Measurements from ENCODE around the gene MOB3B. TPM values are rescaled to one million over a fixed set of nuclear protein-coding genes. Genes with fewer than 3 reads are reported as not detected.

MOB3B gene
- total RNA-seq, 2 experiments from 2014 or later: 3.0 to 3.2 TPM

GRCh38 chr9:27563738-27564430 lies 34.3 kb upstream of the MOB3B start:
- no peaks in the 10 kb centered on the region for H3K9me3 Mint-ChIP-seq
- no peak overlapping the region for H3K4me3 Mint-ChIP-seq
- H3K27me3 Mint-ChIP-seq (ENCODE audit: low read depth): no peaks in the 10 kb centered on the region
- intact Hi-C loops (cut with micrococcal nuclease): loop anchor here (2.0 kb wide), 1 partner anchor 197 kb away; no protein-coding TSS in a partner anchor
- H3K27ac Mint-ChIP-seq: no peak overlapping the region
- H3K4me1 Mint-ChIP-seq (ENCODE audit: low read depth): peaks cover 35% of the 10 kb centered on the region
- CTCF ChIA-PET: interaction anchor here (1.0 kb wide), 1 partner anchor 231 kb away, joined by 6 read pairs; no protein-coding TSS in a partner anchor
- DNase-seq: no peak
- peaks cover 25% of the 10 kb centered on the region for H3K36me3 Mint-ChIP-seq (ENCODE audit: low read depth)

GRCh38 chr9:27561685-27562084 lies 32.1 kb upstream of the MOB3B start:
- Mint-ChIP-seq H3K27ac (no peak overlapping the region), H3K9me3 (no peaks in the 10 kb centered on the region), H3K36me3 (ENCODE audit: low read depth) (peaks cover 22% of the 10 kb centered on the region), H3K4me3 (no peak overlapping the region), H3K4me1 (ENCODE audit: low read depth) (peaks cover 28% of the 10 kb centered on the region), H3K27me3 (ENCODE audit: low read depth) (no peaks in the 10 kb centered on the region)
- DNase-seq: no peak
- CTCF ChIA-PET: interaction anchor here (1.0 to 1.8 kb wide), 3 partner anchors 13 to 32 kb away, joined by 3 to 5 read pairs (median 3); partner anchors contain the start of gene MOB3B
- intact Hi-C loops (cut with micrococcal nuclease): no loop called here

- no peak for DNase-seq
- Mint-ChIP-seq H3K36me3 (ENCODE audit: low read depth) (peaks cover 18% of the 10 kb centered on the region), H3K9me3 (no peaks in the 10 kb centered on the region), H3K4me3 (no peak overlapping the region), H3K4me1 (ENCODE audit: low read depth) (peaks cover 20% of the 10 kb centered on the region), H3K27ac (no peak overlapping the region), H3K27me3 (ENCODE audit: low read depth) (no peaks in the 10 kb centered on the region)
- intact Hi-C loops (cut with micrococcal nuclease): no loop called here
- CTCF ChIA-PET: interaction anchor here (0.7 to 1.2 kb wide), 2 partner anchors 29 to 31 kb away, joined by 3 read pairs; partner anchors contain the start of gene MOB3B
Measured at GRCh38 chr9:27560457-27560856, 30.8 kb upstream of the MOB3B start.

GRCh38 chr9:27558307-27558706 lies 28.7 kb upstream of the MOB3B start:
- intact Hi-C loops (cut with micrococcal nuclease): no loop called here
- Mint-ChIP-seq H3K27me3 (ENCODE audit: low read depth) (no peaks in the 10 kb centered on the region), H3K36me3 (ENCODE audit: low read depth) (peaks cover 24% of the 10 kb centered on the region), H3K27ac (no peak overlapping the region), H3K4me1 (ENCODE audit: low read depth) (peaks cover 2% of the 10 kb centered on the region), H3K9me3 (no peaks in the 10 kb centered on the region), H3K4me3 (no peak overlapping the region)
- CTCF ChIA-PET: interaction anchor here (0.7 kb wide), 1 partner anchor 40 kb away, joined by 4 read pairs; no protein-coding TSS in a partner anchor
- no peak for DNase-seq

GRCh38 chr9:27556470-27556869 lies 26.9 kb upstream of the MOB3B start:
- Mint-ChIP-seq H3K27ac (no peak overlapping the region), H3K4me1 (ENCODE audit: low read depth) (no peaks in the 10 kb centered on the region), H3K36me3 (ENCODE audit: low read depth) (peaks cover 31% of the 10 kb centered on the region), H3K27me3 (ENCODE audit: low read depth) (no peaks in the 10 kb centered on the region), H3K9me3 (no peaks in the 10 kb centered on the region), H3K4me3 (no peak overlapping the region)
- no peak for DNase-seq
- intact Hi-C loops (cut with micrococcal nuclease): no loop called here
- CTCF ChIA-PET: interaction anchor here (0.6 to 0.9 kb wide), 4 partner anchors 10 to 1233 kb away, joined by 3 to 4 read pairs (median 3); no protein-coding TSS in a partner anchor

- no peak for DNase-seq
- Mint-ChIP-seq H3K27me3 (ENCODE audit: low read depth) (no peaks in the 10 kb centered on the region), H3K27ac (no peak overlapping the region), H3K4me1 (ENCODE audit: low read depth) (no peaks in the 10 kb centered on the region), H3K36me3 (ENCODE audit: low read depth) (peaks cover 34% of the 10 kb centered on the region), H3K4me3 (no peak overlapping the region), H3K9me3 (no peaks in the 10 kb centered on the region)
- intact Hi-C loops (cut with micrococcal nuclease): no loop called here
- CTCF ChIA-PET: no interaction called here
Measured at GRCh38 chr9:27554712-27555111, 25.1 kb upstream of the MOB3B start.

- CTCF ChIA-PET: interaction anchor here (0.7 to 5.8 kb wide), 3 partner anchors 13 to 242 kb away, joined by 3 to 31 read pairs (median 5); no protein-coding TSS in a partner anchor
- H3K4me1 Mint-ChIP-seq (ENCODE audit: low read depth): no peaks in the 10 kb centered on the region
- no peak for DNase-seq
- H3K36me3 Mint-ChIP-seq (ENCODE audit: low read depth): peaks cover 31% of the 10 kb centered on the region
- intact Hi-C loops (cut with micrococcal nuclease): loop anchor here (5.0 kb wide), 1 partner anchor 517 kb away; no protein-coding TSS in a partner anchor
- no peak overlapping the region for H3K27ac Mint-ChIP-seq
- H3K4me3 Mint-ChIP-seq: no peak overlapping the region
- no peaks in the 10 kb centered on the region for H3K27me3 Mint-ChIP-seq (ENCODE audit: low read depth)
- no peaks in the 10 kb centered on the region for H3K9me3 Mint-ChIP-seq
Measured at GRCh38 chr9:27549196-27549755, 19.7 kb upstream of the MOB3B start.

- no peaks in the 10 kb centered on the region for H3K4me1 Mint-ChIP-seq (ENCODE audit: low read depth)
- DNase-seq: no peak
- no peaks in the 10 kb centered on the region for H3K27me3 Mint-ChIP-seq (ENCODE audit: low read depth)
- no peak overlapping the region for H3K4me3 Mint-ChIP-seq
- peaks cover 22% of the 10 kb centered on the region for H3K36me3 Mint-ChIP-seq (ENCODE audit: low read depth)
- CTCF ChIA-PET: interaction anchor here (0.6 to 5.8 kb wide), 5 partner anchors 14 to 215 kb away, joined by 3 to 31 read pairs (median 4); no protein-coding TSS in a partner anchor
- intact Hi-C loops (cut with micrococcal nuclease): loop anchor here (1.0 to 5.0 kb wide), 2 partner anchors 215 to 516 kb away; no protein-coding TSS in a partner anchor
- H3K27ac Mint-ChIP-seq: no peak overlapping the region
- no peaks in the 10 kb centered on the region for H3K9me3 Mint-ChIP-seq
Measured at GRCh38 chr9:27548055-27548741, 18.6 kb upstream of the MOB3B start.

- H3K36me3 Mint-ChIP-seq (ENCODE audit: low read depth): peaks cover 17% of the 10 kb centered on the region
- no peak for DNase-seq
- CTCF ChIA-PET: interaction anchor here (1.3 to 5.8 kb wide), 2 partner anchors 11 to 213 kb away, joined by 4 to 31 read pairs; no protein-coding TSS in a partner anchor
- intact Hi-C loops (cut with micrococcal nuclease): loop anchor here (5.0 kb wide), 1 partner anchor 513 kb away; no protein-coding TSS in a partner anchor
- H3K4me3 Mint-ChIP-seq: no peak overlapping the region
- H3K4me1 Mint-ChIP-seq (ENCODE audit: low read depth): no peaks in the 10 kb centered on the region
- H3K27me3 Mint-ChIP-seq (ENCODE audit: low read depth): no peaks in the 10 kb centered on the region
- no peak overlapping the region for H3K27ac Mint-ChIP-seq
- H3K9me3 Mint-ChIP-seq: no peaks in the 10 kb centered on the region
Measured at GRCh38 chr9:27545471-27545870, 15.9 kb upstream of the MOB3B start.

- Mint-ChIP-seq H3K9me3 (no peaks in the 10 kb centered on the region), H3K4me3 (no peak overlapping the region), H3K36me3 (ENCODE audit: low read depth) (peaks cover 15% of the 10 kb centered on the region), H3K4me1 (ENCODE audit: low read depth) (no peaks in the 10 kb centered on the region), H3K27ac (no peak overlapping the region), H3K27me3 (ENCODE audit: low read depth) (no peaks in the 10 kb centered on the region)
- intact Hi-C loops (cut with micrococcal nuclease): no loop called here
- CTCF ChIA-PET: no interaction called here
- no peak for DNase-seq
Measured at GRCh38 chr9:27542508-27542907, 12.9 kb upstream of the MOB3B start.

GRCh38 chr9:27541740-27542139 lies 12.1 kb upstream of the MOB3B start:
- Mint-ChIP-seq H3K4me3 (no peak overlapping the region), H3K27ac (no peak overlapping the region), H3K4me1 (ENCODE audit: low read depth) (no peaks in the 10 kb centered on the region), H3K9me3 (no peaks in the 10 kb centered on the region), H3K36me3 (ENCODE audit: low read depth) (peaks cover 15% of the 10 kb centered on the region), H3K27me3 (ENCODE audit: low read depth) (no peaks in the 10 kb centered on the region)
- intact Hi-C loops (cut with micrococcal nuclease): no loop called here
- CTCF ChIA-PET: interaction anchor here (0.6 kb wide), 1 partner anchor 9 kb away, joined by 3 read pairs; no protein-coding TSS in a partner anchor
- DNase-seq: no peak

GRCh38 chr9:27540502-27540901 lies 10.9 kb upstream of the MOB3B start:
- CTCF ChIA-PET: interaction anchor here (0.9 to 1.5 kb wide), 3 partner anchors 10 to 207 kb away, joined by 3 to 5 read pairs (median 5); no protein-coding TSS in a partner anchor
- intact Hi-C loops (cut with micrococcal nuclease): no loop called here

More at GRCh38 chr9:27540502-27540901, 10.9 kb upstream of the MOB3B start:
- H3K4me1 Mint-ChIP-seq (ENCODE audit: low read depth): no peaks in the 10 kb centered on the region
- H3K9me3 Mint-ChIP-seq: no peaks in the 10 kb centered on the region
- no peaks in the 10 kb centered on the region for H3K27me3 Mint-ChIP-seq (ENCODE audit: low read depth)
- no peak overlapping the region for H3K4me3 Mint-ChIP-seq
- no peak for DNase-seq
- peaks cover 15% of the 10 kb centered on the region for H3K36me3 Mint-ChIP-seq (ENCODE audit: low read depth)
- no peak overlapping the region for H3K27ac Mint-ChIP-seq
